CD4-positive, alpha-beta T cell treated with Interferon gamma for 1 hour (primary cell): Measurements from ENCODE around the gene AHCYL1.

ENCODE experiments used
- DNase-seq: peaks from one replicate; pipeline ENCODE4 v3.0.0-alpha.2; 2020

AHCYL1 gene

DNA sequence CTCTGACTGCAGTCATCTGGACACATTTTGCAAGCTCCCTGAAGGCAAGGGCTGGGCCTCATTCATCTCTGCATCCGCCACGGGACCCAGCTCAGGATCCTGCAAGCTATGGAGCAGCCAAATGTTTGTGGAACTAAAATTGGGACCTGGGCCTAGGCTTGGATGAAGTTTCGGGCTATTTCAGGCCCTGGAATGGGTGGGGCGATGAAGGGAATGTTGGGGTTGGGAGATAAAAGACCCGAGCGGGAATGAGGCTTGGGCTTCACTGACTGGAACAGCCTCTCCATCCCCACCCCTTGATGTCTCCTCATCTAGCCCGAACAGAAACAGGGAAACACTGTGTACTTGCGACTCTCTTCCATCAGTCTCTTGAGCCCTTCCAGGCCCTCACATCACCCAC lies 7.3 kb upstream of the AHCYL1 start:
- DNase-seq, result no peak

DNA sequence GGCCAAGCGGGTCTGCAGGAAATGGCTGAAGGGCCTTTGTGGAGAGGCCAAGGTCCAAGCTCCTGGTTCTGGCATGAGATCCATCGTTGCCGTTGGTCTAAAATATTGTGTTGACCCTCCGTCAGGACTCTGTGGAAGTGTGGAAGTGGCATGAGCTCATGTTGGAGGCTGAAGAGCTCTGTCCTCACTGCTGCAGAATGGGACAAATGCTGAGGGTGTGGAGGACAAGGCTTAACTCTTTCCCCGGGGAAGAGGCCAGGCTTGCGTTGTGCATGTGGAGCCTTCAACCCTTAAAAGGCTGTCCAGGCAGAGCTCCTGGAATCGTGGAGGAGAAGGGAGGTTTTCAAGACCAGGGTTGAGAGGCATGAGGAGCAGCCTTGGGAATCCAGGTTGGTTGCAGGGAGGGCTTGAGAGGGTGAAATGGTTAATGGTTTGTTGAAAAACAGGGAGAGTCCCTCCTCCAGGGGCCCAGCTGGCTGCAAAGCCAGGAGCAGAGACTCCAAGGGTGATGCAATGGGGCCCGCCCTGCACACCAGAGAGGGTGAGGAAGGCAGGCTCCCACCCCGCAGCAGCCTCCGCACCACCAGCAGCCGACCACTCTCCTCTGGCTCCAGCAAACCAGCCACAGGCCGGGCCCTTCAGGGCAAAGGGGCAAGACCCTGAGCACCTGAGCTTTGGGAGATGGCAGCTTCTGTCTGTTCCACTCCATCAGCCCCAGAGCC lies 6.7 kb upstream of the AHCYL1 start:
- DNase-seq, result no peak

DNA sequence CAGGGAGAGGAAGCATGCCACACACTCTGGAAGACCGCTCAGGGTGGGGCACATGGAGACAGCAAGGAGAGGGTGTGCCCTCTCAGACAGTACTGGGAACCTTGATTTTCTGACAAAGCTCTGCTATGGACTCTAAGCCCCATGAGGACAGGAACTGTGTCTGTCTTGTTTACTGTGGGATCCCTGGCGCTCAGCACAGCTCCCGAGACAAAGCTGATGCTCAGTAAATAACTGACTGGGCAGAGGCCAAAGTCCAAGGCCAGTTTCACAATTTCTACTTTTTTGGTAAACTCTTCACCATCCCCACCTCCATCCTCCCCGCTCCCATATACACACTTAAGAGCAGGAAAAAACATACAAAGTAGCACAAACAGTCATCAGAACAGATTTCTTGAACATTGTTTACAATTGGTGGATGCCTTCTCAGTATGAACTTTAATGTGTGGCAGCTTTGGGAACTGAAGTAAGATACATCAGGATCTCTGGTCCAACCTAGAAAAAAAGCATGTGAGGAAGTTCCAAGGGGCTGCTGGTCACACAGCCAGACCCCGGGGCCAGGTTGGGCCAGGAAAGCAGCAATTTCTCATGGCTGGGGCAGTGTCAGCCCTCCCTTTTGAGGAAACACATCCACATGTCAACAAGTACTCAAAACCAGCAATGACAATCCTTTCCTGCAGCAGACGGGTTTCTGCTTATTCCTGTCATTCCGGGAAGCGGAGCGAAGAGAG lies 5.6 kb upstream of the AHCYL1 start:
- DNase-seq, result no peak

DNA sequence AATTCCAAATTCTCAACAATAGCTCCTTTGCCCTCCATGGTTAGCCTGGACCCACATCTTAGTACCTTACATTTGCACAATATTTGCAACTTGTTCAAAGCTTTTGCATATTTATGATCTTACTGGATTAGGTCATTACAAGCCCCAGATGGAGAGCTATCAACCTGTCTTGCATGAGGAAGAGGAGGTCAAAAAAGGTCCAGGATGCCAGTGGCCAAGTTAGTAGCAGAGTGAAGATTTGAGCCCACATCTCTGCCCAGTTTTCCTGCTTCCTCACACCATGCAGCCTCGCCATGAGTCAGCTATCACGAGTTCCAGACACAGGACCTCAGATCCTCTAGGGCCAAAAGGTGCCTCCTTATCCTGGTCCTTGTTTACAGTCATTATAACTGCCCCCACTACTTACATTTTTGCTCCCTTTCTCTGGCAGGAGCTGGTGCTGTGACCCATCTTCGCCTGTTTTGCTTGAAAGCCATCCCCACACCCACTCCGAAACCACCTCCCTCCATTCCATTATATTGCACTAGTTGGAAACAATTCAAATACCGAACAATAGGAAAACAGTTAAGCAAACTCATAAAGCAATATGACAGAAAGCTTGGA lies 5.0 kb upstream of the AHCYL1 start:
- DNase-seq, result no peak

DNA sequence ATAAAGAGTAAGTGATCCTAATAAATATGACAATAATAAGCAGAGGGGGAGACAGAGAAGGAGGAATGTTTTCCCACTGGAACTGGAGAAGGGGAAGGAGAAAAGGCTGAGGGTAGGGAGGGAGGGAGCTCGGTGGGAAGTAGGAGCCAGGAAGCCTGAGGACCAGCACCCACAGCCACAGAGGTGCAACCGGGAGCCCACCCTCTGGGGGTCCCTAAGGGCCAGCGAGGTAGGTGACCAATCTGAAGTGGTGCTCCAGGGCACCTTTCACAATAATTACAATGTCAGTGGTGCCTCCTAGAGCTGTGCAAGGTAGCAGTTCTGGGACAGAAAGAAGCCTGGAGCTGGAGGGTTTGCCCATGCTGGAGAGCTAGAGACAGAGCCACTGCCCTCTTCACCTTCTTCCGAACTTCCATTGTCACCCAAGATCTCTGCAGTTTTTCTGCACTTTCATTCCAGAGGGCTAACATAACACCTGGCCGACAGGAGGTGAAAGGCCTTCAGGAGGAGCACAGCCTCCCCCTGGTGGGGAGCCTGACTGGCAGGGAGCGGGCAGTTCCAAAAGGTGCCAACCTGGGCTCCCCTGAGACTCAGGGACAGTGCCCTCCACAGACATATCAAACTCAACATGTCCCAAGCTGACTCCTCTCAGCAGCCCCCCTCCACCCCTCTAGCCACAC lies 4.1 kb upstream of the AHCYL1 start:
- no peak for DNase-seq

DNA sequence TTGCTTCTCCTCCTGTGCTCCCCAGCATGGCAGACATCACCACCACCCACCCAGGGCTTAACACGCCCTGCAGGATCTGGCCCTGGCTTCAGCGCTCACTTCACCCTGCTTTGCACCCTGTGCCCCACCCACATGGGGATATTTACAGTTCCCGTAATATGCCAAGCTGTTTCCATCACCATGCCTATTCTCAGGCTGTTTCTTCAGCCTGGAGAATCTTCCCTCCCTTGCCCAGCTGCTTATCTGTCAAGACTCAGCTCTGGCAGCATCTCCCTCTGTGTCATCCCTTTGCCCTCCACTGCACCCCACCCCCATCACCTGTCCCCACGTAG lies 3.6 kb upstream of the AHCYL1 start:
- DNase-seq, result no peak

DNA sequence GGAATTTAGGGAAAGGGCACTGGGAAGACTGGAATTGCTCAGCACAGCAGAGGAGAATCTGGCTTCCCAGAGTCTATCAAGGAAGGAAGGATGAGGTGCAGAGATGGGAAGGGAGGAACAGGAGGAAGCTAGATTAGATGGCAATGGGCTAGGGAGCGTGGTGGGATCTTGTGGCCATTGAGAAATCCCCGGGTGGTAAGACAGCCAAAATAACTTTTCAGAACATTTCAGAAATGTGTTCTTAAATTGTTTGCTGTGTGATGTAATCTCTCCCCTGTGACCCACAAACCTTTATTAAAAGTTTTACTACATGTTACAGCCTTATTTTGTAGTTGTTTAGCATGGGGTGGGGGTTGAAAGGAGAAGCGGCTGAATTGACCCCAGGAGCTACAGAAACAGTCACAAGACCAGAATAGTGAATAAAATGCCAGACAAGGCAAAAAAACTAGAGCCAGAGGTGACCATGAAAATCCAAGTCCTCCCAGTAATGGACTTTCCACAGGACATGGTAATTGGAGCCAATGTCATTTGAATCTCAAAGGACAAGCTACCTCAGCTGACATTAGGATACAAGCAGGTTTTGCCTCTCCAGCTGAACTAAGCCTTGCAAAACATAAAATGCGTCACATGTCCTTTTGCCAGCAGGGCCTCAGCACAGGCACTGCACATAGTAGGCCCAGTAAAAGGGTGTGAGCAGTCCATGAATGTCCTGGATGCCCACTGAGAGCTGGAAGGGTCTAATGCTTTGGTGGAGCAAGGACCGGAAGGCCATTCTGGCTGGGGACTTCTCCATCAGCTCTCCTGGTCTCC lies 980 bp upstream of the AHCYL1 start:
- DNase-seq, result no peak

DNA sequence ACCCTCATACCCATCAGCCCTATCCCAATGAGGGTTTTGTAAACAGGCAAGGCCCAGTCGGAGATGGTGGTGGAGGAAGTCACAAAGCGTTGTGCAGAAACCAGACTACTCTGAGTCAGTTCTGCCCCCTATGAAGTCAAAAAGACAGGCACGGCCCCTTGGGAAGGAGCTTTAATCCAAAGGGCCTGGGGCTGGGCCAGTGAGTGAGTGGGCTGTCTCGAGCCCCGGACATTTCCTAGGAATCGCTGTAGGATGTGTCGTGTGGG lies 442 bp upstream of the AHCYL1 start:
- no peak for DNase-seq

DNA sequence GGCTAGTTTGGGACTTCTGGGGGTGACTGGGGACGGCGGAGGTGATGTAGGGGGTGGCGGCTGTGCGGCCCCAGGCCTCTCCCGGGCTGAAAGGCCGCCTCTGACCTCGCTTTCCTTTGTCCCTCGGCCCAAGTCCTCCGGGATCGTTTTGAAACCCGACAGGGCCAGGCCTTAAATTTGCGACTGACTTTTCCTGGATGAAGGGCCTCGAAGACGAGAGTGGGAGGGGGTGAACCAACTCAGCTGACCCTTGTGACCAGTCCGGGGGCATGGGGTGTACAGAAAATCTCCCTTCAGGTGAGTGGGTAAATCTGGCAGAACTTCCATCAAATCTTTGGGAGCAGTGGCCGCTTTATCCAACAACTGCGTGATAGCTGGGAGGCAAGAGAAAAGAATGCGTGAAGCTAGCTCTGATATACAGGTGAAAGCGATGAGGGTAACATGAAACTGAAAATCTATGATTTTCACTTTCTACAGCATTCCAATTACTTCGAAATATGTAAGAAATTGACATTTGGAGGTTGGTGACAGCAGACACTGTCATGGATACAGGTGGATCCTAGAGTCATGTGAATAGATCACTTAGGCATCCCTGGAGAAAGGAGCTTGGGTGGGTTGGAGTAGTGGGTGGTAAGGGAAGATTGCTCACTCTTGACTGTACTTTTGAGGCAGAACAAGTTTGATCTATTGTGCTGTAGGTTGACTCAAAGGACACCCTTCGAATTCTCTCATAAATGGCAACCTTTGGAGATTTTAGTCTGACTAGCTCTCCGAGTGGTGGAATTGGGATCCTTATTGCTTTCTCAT lies 885 bp downstream of the AHCYL1 start:
- no peak for DNase-seq

DNA sequence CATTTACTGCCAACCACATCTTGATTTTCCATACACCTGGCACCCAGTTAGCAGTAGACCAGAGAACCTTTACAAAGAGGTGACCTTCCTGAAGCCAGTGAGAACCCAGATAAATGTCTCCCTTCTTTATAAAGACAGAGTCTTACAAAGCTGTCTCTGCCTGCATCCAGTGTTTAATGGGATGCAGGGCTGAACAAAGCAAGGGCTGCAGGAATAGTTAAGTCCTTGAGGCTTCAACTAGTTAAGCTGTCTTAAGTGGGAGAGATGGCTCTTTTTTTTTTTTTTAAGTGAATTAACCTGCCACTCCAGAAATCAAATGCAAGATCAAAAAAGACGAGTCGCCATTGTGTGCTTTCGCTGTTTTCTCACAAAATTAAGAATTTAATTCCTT lies 1.5 kb downstream of the AHCYL1 start:
- DNase-seq, result no peak

DNA sequence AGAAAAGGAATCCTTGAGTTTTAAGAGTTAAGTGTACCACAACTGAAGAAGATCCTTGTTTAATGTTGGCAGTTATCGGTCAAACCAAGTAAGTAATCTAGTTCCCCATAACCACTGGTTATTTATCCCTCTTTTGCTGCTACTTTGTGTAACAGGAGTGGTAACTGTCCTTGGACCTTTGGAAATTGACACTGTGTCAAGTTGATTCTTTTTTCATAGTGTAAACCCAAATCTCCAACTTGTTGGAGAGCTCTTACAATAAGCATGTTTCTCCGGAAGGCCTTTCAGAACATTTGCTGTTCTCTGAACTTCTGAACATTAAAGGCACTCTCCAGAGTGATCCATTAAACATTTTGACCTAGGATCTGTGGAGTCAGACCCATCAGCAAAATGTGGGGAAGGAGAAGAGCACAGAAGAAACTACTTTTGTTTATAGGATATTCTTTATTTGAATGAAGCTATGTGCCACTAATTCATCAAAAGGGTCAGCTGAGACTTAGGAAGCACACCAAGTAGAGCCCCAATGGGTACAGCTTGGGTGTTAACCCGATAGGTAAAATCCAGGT lies 3.9 kb downstream of the AHCYL1 start:
- DNase-seq, result no peak

DNA sequence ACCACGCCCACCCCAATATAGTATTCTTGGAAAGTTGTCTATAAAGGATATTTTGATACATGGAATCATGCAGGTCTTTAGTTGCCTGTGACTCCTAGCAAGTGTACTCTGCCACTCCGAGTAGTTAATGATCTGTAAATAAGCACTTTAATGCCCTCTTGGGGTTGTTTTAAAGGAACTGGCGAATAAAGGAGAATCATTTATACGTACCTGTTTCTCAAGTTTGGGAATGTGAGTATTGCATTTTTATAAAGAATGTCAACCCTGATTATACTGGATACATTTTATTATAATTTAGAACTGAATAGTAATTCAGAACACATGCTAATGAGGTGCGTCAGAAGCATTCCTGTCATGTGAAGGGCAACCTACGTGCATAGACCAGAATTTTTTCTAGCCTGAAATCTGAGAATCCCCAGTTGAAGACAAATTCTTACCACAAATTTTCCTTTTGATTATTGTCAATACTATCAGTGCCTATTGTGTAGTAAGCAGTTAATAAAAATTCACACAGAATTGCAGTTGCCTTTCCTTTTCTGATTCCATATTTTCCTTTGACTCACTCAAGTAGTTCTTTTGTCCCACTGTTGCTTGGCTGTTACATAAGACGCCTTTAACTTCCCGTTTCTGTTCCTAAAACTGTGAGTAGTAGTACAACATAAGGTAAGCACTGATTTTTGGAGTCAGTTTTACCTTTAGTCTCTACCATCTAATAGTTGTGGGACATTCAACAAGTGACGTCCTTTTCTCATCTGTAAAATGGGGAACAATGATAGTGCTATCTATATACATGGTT lies 5.1 kb downstream of the AHCYL1 start:
- DNase-seq, result no peak

DNA sequence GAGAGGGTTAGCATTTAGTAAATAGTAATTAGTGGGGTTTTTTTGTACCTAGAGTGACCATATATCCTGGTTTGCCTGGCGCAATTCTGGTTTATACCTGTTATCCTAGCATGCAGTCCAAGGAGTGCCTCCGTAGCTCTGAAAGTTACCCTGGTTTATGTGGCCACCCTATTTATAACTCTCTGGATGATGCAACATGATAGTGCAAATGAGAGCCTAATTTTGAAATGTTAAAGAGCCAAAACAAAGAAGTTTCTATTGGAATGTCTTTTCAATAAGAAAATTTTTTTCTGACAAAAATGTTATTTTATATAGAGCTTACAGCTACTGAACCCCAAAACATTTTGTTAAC lies 5.7 kb downstream of the AHCYL1 start:
- DNase-seq, result no peak

DNA sequence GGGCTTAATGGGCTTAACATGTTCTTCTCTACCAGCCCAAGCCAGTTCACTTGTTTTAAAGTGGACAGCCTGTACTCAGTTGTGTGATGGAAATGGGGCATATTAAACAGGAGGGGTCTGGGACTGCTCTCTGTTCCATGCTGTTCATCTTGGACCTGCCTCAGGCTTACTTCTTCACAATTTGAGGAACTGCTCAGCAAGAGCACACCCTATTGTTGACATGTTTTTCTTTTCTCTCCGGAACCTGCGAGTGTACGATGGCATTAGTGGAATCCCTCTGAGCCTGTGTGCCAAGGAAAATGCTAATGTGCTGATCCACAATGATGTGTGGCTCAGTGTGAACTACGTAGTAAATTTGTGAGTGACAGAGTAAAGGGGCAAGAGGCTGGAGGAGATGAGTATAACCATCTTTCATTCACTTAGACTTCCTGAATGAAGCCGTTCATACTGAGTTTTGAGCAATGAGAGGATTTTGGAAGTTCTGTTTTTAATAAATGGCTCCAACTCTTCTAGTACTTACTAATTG lies 6.9 kb downstream of the AHCYL1 start:
- no peak for DNase-seq

DNA sequence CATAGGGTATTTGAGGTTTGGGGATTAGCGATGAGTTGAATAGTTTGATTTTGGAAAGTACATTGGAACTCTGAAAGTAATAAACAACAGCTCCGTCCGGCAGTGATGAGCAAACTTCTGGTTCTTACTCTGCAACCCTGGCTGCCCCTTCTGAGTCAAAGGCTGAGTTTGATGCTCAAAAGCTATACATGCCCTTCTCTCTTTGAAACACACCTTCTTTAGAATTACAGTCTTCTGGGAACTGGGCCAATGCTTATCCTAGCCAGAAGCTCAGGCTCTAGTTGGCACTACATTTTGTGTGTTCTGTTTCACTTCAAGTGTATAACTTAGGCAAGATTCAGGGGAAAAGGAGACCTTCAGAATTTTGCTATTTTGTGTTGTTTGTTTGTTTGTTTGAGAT lies 9.3 kb downstream of the AHCYL1 start:
- DNase-seq, result no peak

DNA sequence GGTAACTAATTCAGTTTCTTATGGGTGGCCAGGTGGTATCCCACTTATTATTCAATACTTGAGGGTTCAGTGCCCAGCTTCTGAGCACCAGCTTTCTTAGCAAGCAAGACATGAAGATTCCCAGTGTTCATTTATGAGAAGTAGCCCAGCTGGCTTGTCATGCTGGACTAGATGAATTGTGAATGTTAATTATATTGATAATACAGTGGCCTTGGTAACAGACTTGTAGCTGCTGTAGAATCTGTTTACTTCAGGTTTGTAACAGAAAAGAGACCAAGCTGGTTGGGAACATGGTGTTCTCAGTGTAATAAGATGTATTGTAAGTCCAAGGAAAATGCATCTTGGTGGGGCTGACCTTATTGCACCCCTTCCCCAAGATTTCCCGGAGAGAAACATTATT lies 10.1 kb downstream of the AHCYL1 start:
- DNase-seq, result no peak

DNA sequence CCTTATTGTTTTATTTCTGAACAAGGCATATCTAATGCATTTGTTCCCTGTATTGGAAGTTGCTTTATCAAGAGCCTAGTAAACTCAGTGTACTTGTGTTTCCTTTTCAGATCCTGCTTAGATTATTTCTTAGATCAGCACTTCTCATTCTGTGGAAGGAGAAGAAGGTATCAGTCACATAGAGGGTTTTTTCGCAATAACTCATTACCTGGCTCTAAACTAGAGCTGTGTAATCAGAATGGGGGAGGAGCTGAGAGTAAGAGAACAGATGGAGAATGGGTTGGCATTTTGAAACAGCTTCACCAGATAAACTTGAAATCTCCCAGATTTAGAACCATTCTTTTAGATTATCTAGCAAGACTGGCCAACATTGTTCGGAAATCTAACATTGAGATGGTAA lies 11.0 kb downstream of the AHCYL1 start:
- DNase-seq, result no peak

DNA sequence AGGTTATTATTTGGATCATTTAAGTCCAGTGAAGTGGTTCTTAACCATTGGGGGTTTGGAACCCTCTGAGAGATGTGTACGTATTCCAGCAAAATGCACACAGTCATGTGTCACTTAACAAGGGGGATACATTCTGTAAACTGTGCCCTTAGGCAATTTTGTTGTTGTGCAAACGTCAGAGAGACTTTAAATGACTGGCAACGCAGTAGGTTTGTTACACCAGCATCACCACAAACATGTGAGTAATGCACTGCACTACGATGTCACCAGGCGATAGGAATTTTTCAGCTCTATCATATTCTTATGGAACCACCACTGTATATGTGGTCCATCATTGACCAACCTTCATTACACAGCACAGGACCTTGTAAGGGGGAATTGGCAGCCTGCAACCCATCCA lies 11.9 kb downstream of the AHCYL1 start:
- DNase-seq, result no peak

DNA sequence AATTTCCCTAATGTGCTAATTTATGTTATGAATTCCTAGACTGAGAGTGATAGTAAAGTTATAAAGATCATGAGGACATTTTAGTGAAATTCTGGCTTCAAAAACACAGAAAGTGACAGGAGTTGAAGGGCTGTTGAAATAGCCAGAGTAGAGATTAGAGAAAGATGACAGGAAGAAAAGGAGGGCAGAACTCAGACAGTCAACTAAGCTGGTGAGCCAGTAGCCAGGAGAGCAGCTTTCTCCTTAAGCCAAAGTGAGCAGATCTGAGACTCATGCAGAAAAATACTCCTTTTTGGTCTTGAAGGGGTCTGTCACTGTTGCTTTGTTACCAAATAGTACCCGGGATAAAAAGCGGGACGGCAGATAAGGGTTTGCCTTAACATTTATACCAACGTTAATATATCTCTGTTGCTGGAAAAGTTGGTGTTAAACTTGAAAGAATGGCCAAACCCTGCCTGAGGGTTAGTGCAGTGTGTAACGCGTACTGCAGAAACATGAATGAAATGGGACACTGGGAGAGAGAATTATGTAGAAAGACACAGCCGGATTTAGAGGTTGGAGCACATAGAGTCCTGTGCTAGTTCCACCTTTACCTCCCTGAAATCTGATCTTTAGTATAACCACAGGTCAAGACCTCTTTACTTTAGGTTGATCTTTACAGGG lies 12.8 kb downstream of the AHCYL1 start:
- no peak for DNase-seq

DNA sequence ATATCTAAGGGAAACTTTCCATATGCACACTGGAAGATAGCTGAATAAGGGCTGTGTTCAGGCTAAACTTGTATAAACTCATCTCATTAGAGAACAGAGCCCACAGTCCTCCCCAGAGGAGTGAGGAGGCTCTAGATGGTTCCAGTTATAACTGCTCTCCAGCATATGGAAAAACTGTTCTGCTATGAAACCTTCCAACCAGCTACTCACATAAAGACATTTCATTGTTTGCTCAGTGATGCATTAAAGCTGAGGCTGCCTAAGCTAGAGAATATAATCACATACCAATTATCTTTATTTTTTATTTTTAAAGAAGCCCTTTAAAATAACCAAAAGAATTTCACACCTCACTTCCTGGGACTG lies 13.3 kb downstream of the AHCYL1 start:
- no peak for DNase-seq

DNA sequence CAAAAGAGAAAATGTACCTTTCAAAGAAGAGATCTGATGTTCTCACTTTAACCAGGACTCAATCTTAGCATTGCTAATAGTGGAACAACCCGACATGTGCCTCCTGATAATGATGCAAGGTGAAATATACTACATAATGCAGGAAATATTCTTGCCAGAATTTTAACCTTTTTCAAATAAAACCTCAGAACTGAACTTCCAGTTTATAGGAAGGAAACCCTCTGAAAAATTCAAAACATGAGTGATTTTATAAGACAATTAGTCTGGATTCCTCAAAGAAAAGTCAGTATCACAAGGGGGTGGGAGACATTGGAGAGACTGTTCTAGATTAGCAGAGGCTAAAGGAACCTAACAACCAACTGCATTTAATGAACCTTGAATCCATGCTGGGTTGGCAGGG lies 18.1 kb downstream of the AHCYL1 start:
- DNase-seq, result no peak
